Right lobe of liver (tissue), 6 donors: Measurements from ENCODE around the gene XPO1. TPM values are rescaled to one million over a fixed set of nuclear protein-coding genes. Genes with fewer than 3 reads are reported as not detected.

Source experiments
- ATAC-seq, 4 donors: fragments of 200-7000 bp; cut with Tn5 transposase; one replicate each; pipeline ENCODE4 v1.9.1; 2020; ENCODE audit warnings: mild to moderate bottlenecking in 4 of 4, moderate library complexity in 4 of 4
- DNase-seq, 3 donors: peaks; one replicate each; pipeline ENCODE4 v3.0.0-alpha.2; 2020
- H3K27ac ChIP-seq, 3 donors: fragments of 200-600 bp; one replicate each; pipeline ENCODE4 v1.8.0; 2022
- H3K27me3 ChIP-seq, 2 donors: fragments of 200-600 bp; one replicate each; pipeline ENCODE4 v1.8.0; 2022
- H3K36me3 ChIP-seq, 4 donors: fragments of 200-600 bp; sonication (generic) in 1 of 4; one replicate each; pipeline versions ENCODE4 v1.5.1 to v1.8.0; 2017 to 2022; ENCODE audit warnings: control low read depth in 1 of 4
- H3K4me1 ChIP-seq, 4 donors: fragments of 200-600 bp; sonication (generic) in 1 of 4; one replicate each; pipeline versions ENCODE4 v1.5.1 to v1.8.0; 2017 to 2022; ENCODE audit warnings: control low read depth in 1 of 4
- H3K4me3 ChIP-seq, 3 donors: fragments of 200-600 bp; one replicate each; pipeline ENCODE4 v1.8.0; 2022
- H3K9me3 ChIP-seq, 4 donors: fragments of 200-600 bp; sonication (generic) in 1 of 4; one replicate each; pipeline versions ENCODE4 v1.5.1 to v1.8.0; 2017 to 2022; ENCODE audit warnings: control low read depth in 1 of 4
- CTCF ChIP-seq, 4 donors: fragments of 200-600 bp in 3 of 4; fragments of 450-650 bp in 1 of 4; IDR thresholded peaks; one replicate each; pipeline versions ENCODE4 v1.5.1 to v1.8.0; 2016 to 2022; ENCODE audit warnings: antibody characterized with exemption in 4 of 4, mild to moderate bottlenecking in 2 of 4
- POLR2A ChIP-seq: fragments of 450-650 bp; IDR thresholded peaks from one replicate; pipeline ENCODE4 v1.6.1; 2017; ENCODE audit warnings: antibody characterized with exemption, mild to moderate bottlenecking
- WGBS: methylation state at CpG from one replicate; pipeline ENCODE4 v1.1.6; 2018; ENCODE audit warnings: low coverage, low lambda C conversion rate; ENCODE audit not compliant: insufficient coverage; ENCODE audit errors: missing lambda C conversion rate; 5-methylcytosine and 5-hydroxymethylcytosine counted together
- intact Hi-C, 2 donors: fragments of 100-400 bp; cut with DNase I; formaldehyde crosslinking; loops; one replicate each; pipeline versions ENCODE4 v1.11.2 to v1.14.1; 2022
- total RNA-seq, 6 experiments: library from RNA; depleted of rRNA in 2 of 6; stranded (reverse); fragments of >200 nt in 2 of 6; fragmentation: NEBNext Ultra II Directional in 3 of 6; extraction: Animal tissue kit (Norgen Biotek cat#: 25700) in 3 of 6; gene quantifications; one replicate each; pipeline versions ENCODE4 v1.1.0 to v1.2.4, GENCODE V29; 2016 to 2023
- donor health status: DM: no; HTN: yes; CAD: no.
- donor health status: DM: no; HTN: no; CAD: no.
- donor health status: DM: no; HTN: no; CAD: no.
- donor health status: DM: no; HTN: yes; CAD: no.
- donor health status: DM: no; HTN: yes; CAD: no.

XPO1 gene
- total RNA-seq, 6 experiments from 2014 or later = 38.6 to 63.2 (median 51.2) TPM

GRCh38 chr2:61557381-61557780 lies 19.2 kb upstream of the XPO1 start:
- H3K9me3 ChIP-seq = no peaks in the 10 kb centered on the region
- H3K27ac ChIP-seq = no peak overlapping the region
- no peak for ATAC-seq
- intact Hi-C loops = no loop called here
- TF ChIP-seq POLR2A (no peak), CTCF (IDR thresholded peaks at IDR 0.05) (no peak)
- no peaks in the 10 kb centered on the region for H3K4me1 ChIP-seq
- no peaks in the 10 kb centered on the region for H3K27me3 ChIP-seq
- WGBS = 89% methylated on average over 6 of the region's 6 CpGs
- DNase-seq = no peak
- no peaks in the 10 kb centered on the region for H3K36me3 ChIP-seq
- no peak overlapping the region for H3K4me3 ChIP-seq

GRCh38 chr2:61554604-61555003 lies 16.4 kb upstream of the XPO1 start:
- Histone ChIP-seq H3K27me3 (no peaks in the 10 kb centered on the region), H3K4me3 (no peak overlapping the region), H3K36me3 (no peaks in the 10 kb centered on the region), H3K27ac (no peak overlapping the region), H3K4me1 (no peaks in the 10 kb centered on the region), H3K9me3 (no peaks in the 10 kb centered on the region)
- no peak for ATAC-seq
- DNase-seq = no peak
- TF ChIP-seq CTCF (IDR thresholded peaks at IDR 0.05) = no peak
- TF ChIP-seq POLR2A = no peak
- intact Hi-C loops = no loop called here
- WGBS = 70% methylated on average over 1 of the region's 1 CpG

- H3K4me3 ChIP-seq = no peak overlapping the region
- no peak overlapping the region for H3K27ac ChIP-seq
- H3K36me3 ChIP-seq = no peaks in the 10 kb centered on the region
- no peaks in the 10 kb centered on the region for H3K27me3 ChIP-seq
- H3K4me1 ChIP-seq = no peaks in the 10 kb centered on the region
- no peak for TF ChIP-seq CTCF (IDR thresholded peaks at IDR 0.05)
- no peak for TF ChIP-seq POLR2A
- no peaks in the 10 kb centered on the region for H3K9me3 ChIP-seq
- no peak for ATAC-seq
- no peak for DNase-seq
- WGBS = 75% methylated on average over 3 of the region's 5 CpGs
- intact Hi-C loops = no loop called here
Measured at GRCh38 chr2:61550375-61551209, 12.4 kb upstream of the XPO1 start.

- Histone ChIP-seq H3K4me1 (no peaks in the 10 kb centered on the region), H3K27me3 (no peaks in the 10 kb centered on the region), H3K27ac (no peak overlapping the region), H3K4me3 (no peak overlapping the region), H3K36me3 (no peaks in the 10 kb centered on the region), H3K9me3 (no peaks in the 10 kb centered on the region)
- no peak for DNase-seq
- intact Hi-C loops = no loop called here
- WGBS = 88% methylated on average over 2 of the region's 2 CpGs
- ATAC-seq = no peak
- TF ChIP-seq POLR2A (no peak), CTCF (IDR thresholded peaks at IDR 0.05) (no peak)
Measured at GRCh38 chr2:61549546-61549945, 11.4 kb upstream of the XPO1 start.
